ENCODE data around the gene STXBP2.
"Not testable (repeated sequence)": the region's sequence is repeated elsewhere in the genome, so short reads cannot be mapped to it uniquely, and the experiment has no call there.

The STXBP2 gene

GRCh38 chr19:7632340-7633203 is 4.3 kb upstream of the STXBP2 start:
- no peak for DNase-seq (ENCODE audit: low spot score)

- DNase-seq (ENCODE audit: low spot score): no peak
These were observed 3.2 kb upstream of the STXBP2 start, which contains the start of gene PCP2 for GRCh38 chr19:7633698-7634097. Gene PCP2 (minus strand): TSS chr19:7633719. CDS start chr19:7633457, 262 bp downstream.

- no peak for DNase-seq (ENCODE audit: low spot score)
These were observed 1.2 kb upstream of the STXBP2 start for GRCh38 chr19:7635670-7636069.

- no peak for DNase-seq (ENCODE audit: low spot score)
These were observed 606 bp upstream of the STXBP2 start for GRCh38 chr19:7636317-7636690.

GRCh38 chr19:7637374-7638256 is 705 bp downstream of the STXBP2 start:
- no peak for DNase-seq (ENCODE audit: low spot score)

GRCh38 chr19:7638802-7639465 is 2.0 kb downstream of the STXBP2 start:
- DNase-seq (ENCODE audit: low spot score): no peak

- no peak for DNase-seq (ENCODE audit: low spot score)
These were observed 3.0 kb downstream of the STXBP2 start for GRCh38 chr19:7639863-7640348.

- no peak for DNase-seq (ENCODE audit: low spot score)
These were observed 3.9 kb downstream of the STXBP2 start for GRCh38 chr19:7640803-7641202.

- no peak for DNase-seq (ENCODE audit: low spot score)
These were observed 4.7 kb downstream of the STXBP2 start for GRCh38 chr19:7641290-7642276.

- no peak for DNase-seq (ENCODE audit: low spot score)
These were observed 5.6 kb downstream of the STXBP2 start for GRCh38 chr19:7642295-7643030.

GRCh38 chr19:7643031-7643415 is 6.1 kb downstream of the STXBP2 start:
- DNase-seq (ENCODE audit: low spot score): no peak

GRCh38 chr19:7643629-7644549 is 7.0 kb downstream of the STXBP2 start:
- DNase-seq (ENCODE audit: low spot score): not testable (repeated sequence)

GRCh38 chr19:7644550-7644877 is 7.6 kb downstream of the STXBP2 start:
- DNase-seq (ENCODE audit: low spot score): no peak

- DNase-seq (ENCODE audit: low spot score): no peak
These were observed 8.3 kb downstream of the STXBP2 start for GRCh38 chr19:7645163-7645562.

GRCh38 chr19:7645656-7646425 is 8.9 kb downstream of the STXBP2 start:
- no peak for DNase-seq (ENCODE audit: low spot score)

GRCh38 chr19:7646426-7646700 is 9.5 kb downstream of the STXBP2 start:
- DNase-seq (ENCODE audit: low spot score): no peak

GRCh38 chr19:7647156-7647555 is 10.2 kb downstream of the STXBP2 start:
- no peak for DNase-seq (ENCODE audit: low spot score)

- DNase-seq (ENCODE audit: low spot score): no peak
These were observed 11.5 kb downstream of the STXBP2 start for GRCh38 chr19:7648265-7649014.
